Nephron progenitor cell (in vitro differentiated cells): ENCODE results near the gene NUDT7.
A peak's percentile ranks its signal among the peaks of the same experiment; 100 is the strongest.

Experiments used
- DNase-seq: peaks from one replicate; pipeline ENCODE4 v3.0.0; 2021
- H3K27ac Mint-ChIP-seq: 2 replicates; pipeline ENCODE4 v1.8.0; 2021; ENCODE audit warnings: mild to moderate bottlenecking, moderate library complexity, mixed read lengths
- H3K27me3 Mint-ChIP-seq: 2 replicates; pipeline ENCODE4 v1.8.0; 2021; ENCODE audit warnings: mild to moderate bottlenecking, low read depth, mixed read lengths; ENCODE audit not compliant: poor library complexity
- H3K36me3 Mint-ChIP-seq: 2 replicates; pipeline ENCODE4 v1.8.0; 2021; ENCODE audit warnings: low read depth, mixed read lengths
- H3K4me1 Mint-ChIP-seq: 2 replicates; pipeline ENCODE4 v1.8.0; 2021; ENCODE audit warnings: mixed read lengths
- H3K4me3 Mint-ChIP-seq: 2 replicates; pipeline ENCODE4 v1.8.0; 2021; ENCODE audit warnings: mild to moderate bottlenecking, moderate library complexity, mixed read lengths
- H3K9me3 Mint-ChIP-seq: 2 replicates; pipeline ENCODE4 v1.8.0; 2021; ENCODE audit warnings: mild to moderate bottlenecking, moderate library complexity, mixed read lengths
- CTCF ChIP-seq: fragments of 200-600 bp; sonication (generic); IDR thresholded peaks from 2 replicates; pipeline ENCODE4 v1.5.0; 2021; ENCODE audit warnings: antibody characterized with exemption

Gene NUDT7

DNA sequence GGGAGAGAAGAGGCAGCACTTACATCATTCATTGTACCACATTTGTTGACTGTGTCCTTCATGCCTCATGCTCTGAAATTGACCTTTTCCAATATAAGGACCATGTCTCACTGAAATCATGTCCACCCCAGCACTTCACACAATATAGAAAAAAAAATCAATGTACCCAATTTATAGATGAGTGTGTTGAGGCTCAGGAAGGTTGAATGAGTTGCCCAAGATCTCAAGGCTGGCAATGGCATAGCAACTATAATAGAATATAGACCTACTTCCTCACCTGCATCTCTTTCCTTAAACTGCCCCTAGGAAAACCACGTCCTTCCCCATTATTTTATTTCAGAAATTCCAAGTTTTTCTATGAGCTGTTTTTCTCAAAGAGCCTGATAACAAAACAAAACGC is 65.1 kb downstream of the NUDT7 start:
- Mint-ChIP-seq H3K4me3 (no peak overlapping the region), H3K4me1 (peaks cover 28% of the 10 kb centered on the region)
- no peak for TF ChIP-seq CTCF

DNA sequence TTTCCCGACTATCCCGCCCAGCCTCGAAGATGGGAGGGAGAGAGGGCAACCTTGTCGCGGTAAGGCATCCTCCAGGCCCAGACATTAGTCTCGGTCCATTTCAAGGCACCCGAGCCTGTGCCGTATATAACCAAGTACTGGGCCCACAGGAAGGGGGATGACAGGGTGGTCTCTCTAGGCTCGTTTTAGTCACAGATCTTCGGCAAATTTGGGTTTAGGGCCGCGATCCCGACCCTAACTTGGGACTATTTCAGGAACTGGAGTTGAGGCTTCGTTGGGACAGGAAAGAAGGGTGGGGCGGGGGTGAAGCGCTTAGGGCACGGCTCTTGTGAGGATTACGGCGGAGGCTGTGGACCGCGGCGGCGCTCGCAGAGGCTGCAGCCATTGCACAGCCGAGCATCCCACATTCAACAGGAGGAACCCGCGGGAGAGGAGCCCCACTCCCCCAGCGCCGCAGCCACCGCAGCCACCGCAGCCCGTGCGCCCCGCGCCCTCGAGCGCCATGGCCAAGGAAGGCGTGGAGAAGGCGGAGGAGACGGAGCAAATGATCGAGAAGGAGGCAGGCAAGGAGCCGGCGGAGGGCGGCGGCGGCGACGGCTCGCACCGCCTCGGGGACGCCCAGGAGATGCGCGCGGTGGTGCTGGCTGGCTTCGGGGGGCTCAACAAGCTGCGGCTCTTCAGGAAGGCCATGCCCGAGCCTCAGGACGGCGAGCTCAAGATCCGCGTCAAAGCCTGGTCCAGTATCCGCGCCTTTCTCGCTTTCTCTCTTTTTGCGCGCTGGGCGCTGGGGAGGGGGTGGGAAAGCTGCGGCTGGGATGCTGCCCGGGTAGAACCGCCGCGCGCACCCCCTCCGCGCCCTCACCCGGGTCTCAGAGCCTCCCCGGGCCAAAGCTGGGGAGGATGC is 66.1 kb downstream of the NUDT7 start, which contains the start of gene VAT1L:
VAT1L (plus strand) TSS at position 384 of the 904 bp plus-strand sequence; CDS start at position 503, 119 bp downstream.
- Mint-ChIP-seq H3K36me3 (no peaks in the 10 kb centered on the region), H3K27ac (no peak within 1 kb of the TSS), H3K9me3 (peaks cover 3% of the 10 kb centered on the region), H3K4me1 (peaks cover 31% of the 10 kb centered on the region), H3K4me3 (peak within 1 kb of the TSS; percentile 92), H3K27me3 (peaks cover 66% of the 10 kb centered on the region)
- peak; percentile 76 for DNase-seq
- no peak for TF ChIP-seq CTCF

More for the DNA sequence above, 65.1 kb downstream of the NUDT7 start:
- Mint-ChIP-seq H3K9me3 (peaks cover 4% of the 10 kb centered on the region), H3K36me3 (no peaks in the 10 kb centered on the region), H3K27ac (no peak overlapping the region), H3K27me3 (peaks cover 66% of the 10 kb centered on the region)
- no peak for DNase-seq

DNA sequence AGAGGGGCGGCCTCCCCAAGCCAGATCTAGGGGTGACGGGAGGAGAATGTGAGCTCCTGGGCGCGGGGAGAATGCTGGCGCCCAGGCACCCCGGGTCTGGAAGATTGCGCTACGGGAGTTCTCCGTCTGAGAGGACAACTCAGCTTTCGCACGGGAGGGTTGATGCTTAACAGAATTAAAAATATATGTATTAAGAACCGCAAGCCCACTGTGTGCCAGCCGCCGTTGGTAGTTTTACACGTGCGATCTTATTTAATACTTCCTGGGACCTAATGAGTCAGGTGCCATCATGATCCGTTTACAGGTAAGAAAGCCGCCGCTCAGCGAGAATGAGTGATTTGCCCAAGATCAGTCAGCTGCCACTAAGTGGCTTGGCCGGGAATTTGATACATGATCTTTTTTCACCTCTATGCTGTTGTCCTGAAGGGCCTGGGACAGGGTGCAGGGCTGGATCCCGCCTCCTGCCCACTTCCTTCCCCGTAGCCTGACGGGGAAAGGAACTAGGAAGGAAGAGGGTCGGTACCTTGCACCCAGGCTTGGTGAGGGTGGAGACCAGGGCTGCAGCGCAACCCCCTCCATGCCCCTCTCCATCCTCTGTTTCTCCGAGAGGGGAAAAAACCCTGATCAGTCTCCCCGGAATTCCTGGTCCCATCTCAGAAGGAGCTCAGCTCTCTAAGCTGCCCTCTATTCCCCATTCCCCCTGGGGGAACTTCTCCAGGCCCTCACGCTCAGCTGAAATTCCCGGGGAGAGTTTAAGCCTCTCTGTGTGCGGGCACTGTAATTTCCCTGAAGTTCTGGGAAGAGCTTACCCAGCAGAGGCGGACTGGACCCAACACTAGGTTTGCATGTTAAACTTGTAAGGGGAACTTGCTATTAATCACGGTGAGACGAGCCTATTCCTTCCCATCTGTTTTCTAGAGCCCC is 67.0 kb downstream of the NUDT7 start:
- Mint-ChIP-seq H3K9me3 (no peaks in the 10 kb centered on the region), H3K27ac (no peak overlapping the region), H3K4me1 (peaks cover 36% of the 10 kb centered on the region), H3K36me3 (no peaks in the 10 kb centered on the region), H3K27me3 (peaks cover 66% of the 10 kb centered on the region), H3K4me3 (peak overlapping the region; percentile 92)
- TF ChIP-seq CTCF, result no peak
- peak; percentile 8 for DNase-seq

DNA sequence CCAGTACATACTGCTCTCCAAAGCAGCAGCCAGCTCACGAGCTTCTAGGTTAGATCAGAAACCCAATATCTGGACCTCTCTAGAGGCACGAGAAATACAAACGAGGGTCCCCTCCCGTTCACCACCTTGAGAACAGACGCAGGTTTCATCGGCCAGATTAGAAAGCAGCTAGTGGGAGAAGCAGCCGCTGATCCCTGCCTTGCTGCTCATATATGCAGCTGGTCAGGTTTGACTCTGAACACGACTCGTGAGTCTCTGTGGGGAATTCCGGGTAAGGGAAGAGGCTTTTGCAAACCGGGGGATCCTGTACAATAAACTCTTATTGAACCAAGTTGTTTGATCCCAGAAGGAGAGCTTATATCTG is 67.7 kb downstream of the NUDT7 start:
- no peak for DNase-seq
- Mint-ChIP-seq H3K36me3 (no peaks in the 10 kb centered on the region), H3K4me3 (peak overlapping the region; percentile 92)

GRCh38 chr16:77790912-77791311 is 68.6 kb downstream of the NUDT7 start:
- no peak overlapping the region for H3K4me3 Mint-ChIP-seq
- no peak for DNase-seq
- H3K4me1 Mint-ChIP-seq, result peaks cover 36% of the 10 kb centered on the region
- no peaks in the 10 kb centered on the region for H3K36me3 Mint-ChIP-seq
- no peak overlapping the region for H3K27ac Mint-ChIP-seq
- no peak for TF ChIP-seq CTCF
- H3K9me3 Mint-ChIP-seq, result no peaks in the 10 kb centered on the region
- peaks cover 65% of the 10 kb centered on the region for H3K27me3 Mint-ChIP-seq

More for the DNA sequence above, 67.7 kb downstream of the NUDT7 start:
- peaks cover 36% of the 10 kb centered on the region for H3K4me1 Mint-ChIP-seq
- H3K27me3 Mint-ChIP-seq, result peaks cover 66% of the 10 kb centered on the region
- H3K9me3 Mint-ChIP-seq, result no peaks in the 10 kb centered on the region
- no peak overlapping the region for H3K27ac Mint-ChIP-seq
- no peak for TF ChIP-seq CTCF
